ENCODE data around the gene ANGPTL8.

DNA sequence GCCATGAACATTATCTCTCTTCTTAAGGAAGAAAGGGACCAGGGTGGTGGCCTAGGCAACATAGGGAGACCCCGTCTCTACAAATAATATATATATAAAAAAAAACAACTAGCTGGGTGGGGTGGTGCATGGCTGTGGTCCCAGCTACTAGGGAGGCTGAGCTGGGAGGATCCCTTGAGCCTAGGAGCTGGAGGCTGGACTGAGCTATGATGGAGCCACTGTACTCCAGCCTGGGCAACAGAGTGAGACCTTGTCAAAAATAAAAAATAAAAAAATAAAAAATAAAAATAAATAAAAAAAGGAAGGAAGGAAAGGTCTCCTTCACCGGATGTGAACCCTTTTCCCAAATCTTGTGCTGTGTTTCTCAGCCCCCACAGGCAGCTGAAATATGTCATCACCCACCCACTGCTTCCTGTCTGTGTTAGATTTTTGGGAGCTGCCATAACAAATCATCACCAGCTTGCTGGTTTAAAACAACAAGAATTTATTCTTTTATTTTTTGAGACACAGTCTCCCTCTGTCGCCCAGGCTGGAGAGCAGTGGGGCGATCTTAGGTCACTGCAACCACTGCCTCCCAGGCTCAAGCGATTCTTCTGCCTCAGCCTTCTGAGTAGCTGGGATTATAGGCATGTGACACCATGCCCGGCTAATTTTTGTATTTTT, 47.0 kb downstream of the ANGPTL8 start:
- TF ChIP-seq, protein P1, sequence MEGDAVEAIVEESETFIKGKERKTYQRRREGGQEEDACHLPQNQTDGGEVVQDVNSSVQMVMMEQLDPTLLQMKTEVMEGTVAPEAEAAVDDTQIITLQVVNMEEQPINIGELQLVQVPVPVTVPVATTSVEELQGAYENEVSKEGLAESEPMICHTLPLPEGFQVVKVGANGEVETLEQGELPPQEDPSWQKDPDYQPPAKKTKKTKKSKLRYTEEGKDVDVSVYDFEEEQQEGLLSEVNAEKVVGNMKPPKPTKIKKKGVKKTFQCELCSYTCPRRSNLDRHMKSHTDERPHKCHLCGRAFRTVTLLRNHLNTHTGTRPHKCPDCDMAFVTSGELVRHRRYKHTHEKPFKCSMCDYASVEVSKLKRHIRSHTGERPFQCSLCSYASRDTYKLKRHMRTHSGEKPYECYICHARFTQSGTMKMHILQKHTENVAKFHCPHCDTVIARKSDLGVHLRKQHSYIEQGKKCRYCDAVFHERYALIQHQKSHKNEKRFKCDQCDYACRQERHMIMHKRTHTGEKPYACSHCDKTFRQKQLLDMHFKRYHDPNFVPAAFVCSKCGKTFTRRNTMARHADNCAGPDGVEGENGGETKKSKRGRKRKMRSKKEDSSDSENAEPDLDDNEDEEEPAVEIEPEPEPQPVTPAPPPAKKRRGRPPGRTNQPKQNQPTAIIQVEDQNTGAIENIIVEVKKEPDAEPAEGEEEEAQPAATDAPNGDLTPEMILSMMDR (IDR thresholded peaks at IDR 0.05) = peak in 2 of 6 experiments; percentile 24 to 26
- TF ChIP-seq POLR2A (IDR thresholded peaks at IDR 0.05) = no peak
